Fibroblast of the aortic adventitia (primary cell): ENCODE data around the gene BPIFB6. TPM values are rescaled to one million over a fixed set of nuclear protein-coding genes. Genes with fewer than 3 reads are reported as not detected.

Experiments
- DNase-seq: peaks from one replicate; pipeline ENCODE4 v3.0.0-alpha.2; 2010; ENCODE audit warnings: low read depth
- H3K4me3 ChIP-seq: 2 replicates; pipeline ENCODE4 v1.5.1; 2011; ENCODE audit warnings: low read depth, mild to moderate bottlenecking, control low read depth, low read length, moderate library complexity
- total RNA-seq: library from RNA; depleted of rRNA; stranded (reverse); fragments of >200 nt; gene quantifications from 2 replicates; pipeline ENCODE4 v1.2.3, GENCODE V29; 2012; ENCODE audit warnings: low replicate concordance
- TF ChIP-seq, protein P1 (sequence below): IDR thresholded peaks from 2 replicates; pipeline ENCODE4 v1.5.1; 2011; ENCODE audit warnings: mild to moderate bottlenecking, low read length, control low read depth, inconsistent platforms; ENCODE audit not compliant: insufficient read depth

BPIFB6 gene
- total RNA-seq, 1 donor, result not detected

DNA sequence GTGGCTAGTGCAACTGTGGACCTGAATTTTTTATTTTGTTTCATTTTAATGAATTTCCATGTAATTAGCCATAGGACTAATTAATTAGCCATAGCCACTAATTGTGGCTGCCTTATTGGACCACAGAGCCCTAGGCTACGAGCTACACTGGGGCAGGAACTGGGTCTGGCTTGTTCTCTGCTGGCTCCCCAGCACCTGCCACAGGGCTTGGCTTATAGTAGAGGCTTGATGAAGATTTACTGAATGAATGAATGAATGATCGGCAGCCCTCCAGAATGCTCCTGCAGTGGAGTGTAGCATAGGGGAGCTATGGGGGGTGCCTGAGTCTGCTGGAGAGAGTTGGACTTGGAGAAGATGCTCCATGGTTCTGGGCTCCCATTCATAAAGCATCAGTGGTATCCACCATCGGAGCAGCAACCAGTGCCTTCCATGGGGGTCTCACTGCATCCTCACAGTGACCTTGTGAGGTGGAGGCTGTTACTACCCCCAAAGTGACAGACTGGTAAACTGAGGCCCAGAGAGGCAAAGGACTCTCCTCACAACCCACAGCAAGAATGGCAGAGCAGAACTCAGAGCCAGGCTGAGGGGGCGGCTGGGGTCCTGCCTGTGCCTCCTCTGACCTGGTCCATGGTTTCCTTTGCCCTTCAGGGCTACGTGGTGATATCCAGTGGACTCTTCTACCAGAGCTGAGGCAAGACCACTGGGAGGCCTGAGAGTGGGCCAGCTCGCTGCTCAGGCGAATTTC is 8.6 kb upstream of the BPIFB6 start:
- no peak overlapping the region for H3K4me3 ChIP-seq
- TF ChIP-seq, protein P1, sequence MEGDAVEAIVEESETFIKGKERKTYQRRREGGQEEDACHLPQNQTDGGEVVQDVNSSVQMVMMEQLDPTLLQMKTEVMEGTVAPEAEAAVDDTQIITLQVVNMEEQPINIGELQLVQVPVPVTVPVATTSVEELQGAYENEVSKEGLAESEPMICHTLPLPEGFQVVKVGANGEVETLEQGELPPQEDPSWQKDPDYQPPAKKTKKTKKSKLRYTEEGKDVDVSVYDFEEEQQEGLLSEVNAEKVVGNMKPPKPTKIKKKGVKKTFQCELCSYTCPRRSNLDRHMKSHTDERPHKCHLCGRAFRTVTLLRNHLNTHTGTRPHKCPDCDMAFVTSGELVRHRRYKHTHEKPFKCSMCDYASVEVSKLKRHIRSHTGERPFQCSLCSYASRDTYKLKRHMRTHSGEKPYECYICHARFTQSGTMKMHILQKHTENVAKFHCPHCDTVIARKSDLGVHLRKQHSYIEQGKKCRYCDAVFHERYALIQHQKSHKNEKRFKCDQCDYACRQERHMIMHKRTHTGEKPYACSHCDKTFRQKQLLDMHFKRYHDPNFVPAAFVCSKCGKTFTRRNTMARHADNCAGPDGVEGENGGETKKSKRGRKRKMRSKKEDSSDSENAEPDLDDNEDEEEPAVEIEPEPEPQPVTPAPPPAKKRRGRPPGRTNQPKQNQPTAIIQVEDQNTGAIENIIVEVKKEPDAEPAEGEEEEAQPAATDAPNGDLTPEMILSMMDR, result no peak
- no peak for DNase-seq

DNA sequence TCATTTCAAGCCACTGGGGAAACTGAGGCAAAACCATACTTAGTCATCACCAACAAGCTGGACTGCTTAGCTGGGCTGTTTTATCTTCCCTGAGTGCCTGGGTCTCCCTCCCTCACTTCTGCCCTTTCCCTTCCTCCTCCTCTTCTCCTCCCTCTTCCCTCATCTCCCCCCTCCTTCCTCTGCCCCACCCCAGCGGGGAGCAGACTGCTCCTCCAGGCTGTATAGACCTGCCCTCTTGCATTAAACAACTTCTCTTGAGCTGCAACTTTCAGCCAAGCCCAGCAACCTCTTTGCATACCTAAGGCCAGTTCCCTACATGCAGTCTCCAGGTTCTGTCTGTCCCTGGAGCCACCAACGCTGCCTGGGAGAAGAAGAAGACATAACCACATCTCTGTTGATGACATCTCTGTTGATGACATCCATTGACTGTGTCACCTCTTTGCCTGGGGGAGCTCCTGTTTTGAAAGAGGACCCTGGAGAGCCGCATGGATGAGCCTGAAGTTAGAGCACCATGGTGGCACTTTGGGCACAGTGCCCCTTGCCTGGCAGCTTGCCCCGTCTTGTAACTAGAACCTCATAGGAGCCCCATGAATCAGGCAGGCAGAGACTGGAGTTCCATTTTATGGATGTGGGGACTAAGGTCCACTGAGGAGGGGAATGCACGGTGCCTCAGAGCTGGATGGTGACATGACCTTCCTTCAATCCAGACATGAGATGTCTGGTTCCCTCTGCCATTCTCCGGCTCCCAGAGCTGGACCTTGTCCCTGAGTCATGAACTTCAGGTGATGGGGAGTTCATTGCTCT is 7.8 kb upstream of the BPIFB6 start:
- TF ChIP-seq, protein P1, result no peak
- DNase-seq, result no peak

DNA sequence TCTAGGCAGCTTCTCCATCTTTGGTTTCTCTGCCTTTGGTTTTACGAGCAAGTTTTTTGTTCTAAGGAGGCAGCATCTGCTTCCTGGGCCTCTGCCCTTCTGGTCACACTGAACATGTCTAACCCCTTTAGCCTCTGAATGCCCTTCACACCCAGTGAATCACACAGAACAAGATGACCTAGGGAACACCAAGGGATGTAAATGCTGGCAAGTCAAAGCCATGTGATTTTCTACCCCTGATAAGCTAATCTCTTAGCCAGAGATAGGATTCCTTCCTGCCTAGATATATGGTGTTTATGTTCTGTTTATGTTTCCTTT is 7.2 kb upstream of the BPIFB6 start:
- H3K4me3 ChIP-seq, result no peak overlapping the region
- DNase-seq, result no peak
- TF ChIP-seq, protein P1, result no peak

More for the DNA sequence above, 7.8 kb upstream of the BPIFB6 start:
- H3K4me3 ChIP-seq, result no peak overlapping the region

DNA sequence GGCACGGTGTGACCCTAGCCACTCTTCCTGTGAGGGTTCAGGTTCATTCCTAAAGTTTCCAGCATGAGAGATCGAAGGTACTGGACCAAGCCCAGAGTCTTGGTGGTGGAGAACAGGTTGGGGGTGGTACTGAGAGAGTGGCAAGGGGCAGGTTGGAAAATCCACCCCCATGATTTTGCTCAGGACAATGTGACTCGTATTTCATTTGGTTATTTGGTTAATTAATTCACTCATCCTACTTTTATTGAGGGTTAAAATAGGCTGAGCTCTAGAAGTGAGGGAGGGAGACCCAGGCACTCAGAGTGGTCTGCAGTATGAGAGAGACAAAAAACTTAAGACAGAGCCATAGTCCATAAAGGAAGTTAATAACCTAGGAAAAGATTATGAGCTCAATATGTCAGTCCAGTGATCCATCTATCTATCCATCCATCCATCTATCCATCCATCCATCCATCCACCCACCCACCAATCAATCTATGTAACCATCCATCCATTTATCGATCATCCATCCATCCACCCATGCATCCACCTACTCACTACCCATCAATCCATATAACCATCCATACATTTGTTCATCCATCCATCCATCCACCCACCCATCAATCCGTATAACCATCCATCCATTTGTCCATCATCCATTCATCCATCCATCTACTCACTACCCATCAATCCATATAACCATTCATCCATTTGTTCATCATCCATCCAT is 6.7 kb upstream of the BPIFB6 start:
- TF ChIP-seq, protein P1, result no peak
- H3K4me3 ChIP-seq, result no peak overlapping the region
- DNase-seq, result no peak

DNA sequence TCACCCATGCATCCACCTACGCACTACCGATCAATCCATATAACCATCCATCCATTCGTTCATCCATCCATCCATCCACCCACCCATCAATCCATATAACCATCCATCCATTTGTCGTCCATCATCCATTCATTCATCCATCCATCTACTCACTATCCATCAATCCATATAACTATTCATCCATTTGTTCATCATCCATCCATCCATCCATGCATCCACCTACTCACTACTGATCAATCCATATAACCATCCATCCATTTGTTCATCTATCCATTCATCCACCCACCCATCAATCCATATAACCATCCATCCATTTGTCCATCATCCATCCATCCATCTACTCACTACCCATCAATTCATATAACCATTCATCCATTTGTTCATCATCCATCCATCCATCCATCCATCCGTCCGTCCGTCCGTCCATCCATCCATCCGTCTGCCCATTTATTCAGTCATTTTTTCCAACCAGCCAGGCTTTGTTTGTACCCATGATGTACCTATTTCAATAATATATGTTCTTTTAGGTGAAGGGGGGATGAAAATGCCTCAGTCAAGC is 6.1 kb upstream of the BPIFB6 start:
- TF ChIP-seq, protein P1, result no peak
- H3K4me3 ChIP-seq, result no peak overlapping the region
- DNase-seq, result no peak

DNA sequence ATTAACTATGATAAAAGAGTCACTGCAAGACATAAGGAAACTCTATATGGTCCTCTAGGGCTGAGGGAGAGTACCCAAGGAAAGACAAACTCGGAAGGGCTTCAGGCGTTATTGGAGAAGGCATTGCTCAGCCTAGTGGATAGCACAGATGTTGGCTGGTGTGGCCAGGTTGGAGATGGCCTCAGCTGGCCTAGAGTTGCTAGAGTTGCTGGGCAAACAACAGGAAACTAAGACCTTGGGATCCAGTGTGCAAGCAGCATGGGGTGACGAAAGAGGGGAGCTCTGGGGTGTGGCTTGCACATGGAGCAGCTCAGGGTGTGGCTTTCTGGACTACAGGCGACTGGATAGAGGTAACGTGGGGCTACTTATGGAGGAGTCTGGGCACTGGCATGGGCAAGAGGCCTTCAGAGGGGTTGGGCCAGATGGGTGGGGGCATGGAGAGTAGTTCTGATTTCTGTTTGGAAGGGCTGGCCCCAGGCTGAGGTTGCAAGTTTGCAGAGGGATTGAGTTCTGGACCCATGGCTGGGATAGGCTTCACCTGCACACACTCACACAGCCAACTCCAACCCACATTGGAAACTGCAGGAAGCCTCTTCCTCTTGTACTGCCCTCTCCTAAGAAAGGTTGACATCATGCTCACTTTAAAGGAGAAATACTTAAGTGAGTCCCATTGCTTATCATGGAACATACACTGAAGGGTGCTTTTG is 5.2 kb upstream of the BPIFB6 start:
- DNase-seq, result no peak
- H3K4me3 ChIP-seq, result no peak overlapping the region
- TF ChIP-seq, protein P1, result no peak
